22Rv1 (cell line): ENCODE data around the gene LYPD6B.

Source experiments
- H3K27ac ChIP-seq: fragments of 450-650 bp; 2 replicates; pipeline ENCODE4 v1.5.1; 2017
- CTCF ChIP-seq: fragments of 450-650 bp; IDR thresholded peaks from 2 replicates; pipeline ENCODE4 v1.5.1; 2017; ENCODE audit warnings: mild to moderate bottlenecking
- ZFX ChIP-seq: fragments of 450-650 bp; IDR thresholded peaks from 2 replicates; pipeline ENCODE4 v1.6.1; 2017; ENCODE audit warnings: antibody characterized with exemption, borderline replicate concordance

LYPD6B gene, protein sequence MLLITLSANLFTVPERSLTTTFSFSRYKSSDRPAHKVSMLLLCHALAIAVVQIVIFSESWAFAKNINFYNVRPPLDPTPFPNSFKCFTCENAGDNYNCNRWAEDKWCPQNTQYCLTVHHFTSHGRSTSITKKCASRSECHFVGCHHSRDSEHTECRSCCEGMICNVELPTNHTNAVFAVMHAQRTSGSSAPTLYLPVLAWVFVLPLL

GRCh38 chr2:149038442-149039212 lies at the start of gene LYPD6B:
LYPD6B (plus strand) TSS chr2:149038699; CDS start chr2:149130949, 92,250 bp downstream.
- peak; percentile 21 for TF ChIP-seq CTCF
- TF ChIP-seq ZFX: no peak
- H3K27ac ChIP-seq: no peak within 1 kb of the TSS

DNA sequence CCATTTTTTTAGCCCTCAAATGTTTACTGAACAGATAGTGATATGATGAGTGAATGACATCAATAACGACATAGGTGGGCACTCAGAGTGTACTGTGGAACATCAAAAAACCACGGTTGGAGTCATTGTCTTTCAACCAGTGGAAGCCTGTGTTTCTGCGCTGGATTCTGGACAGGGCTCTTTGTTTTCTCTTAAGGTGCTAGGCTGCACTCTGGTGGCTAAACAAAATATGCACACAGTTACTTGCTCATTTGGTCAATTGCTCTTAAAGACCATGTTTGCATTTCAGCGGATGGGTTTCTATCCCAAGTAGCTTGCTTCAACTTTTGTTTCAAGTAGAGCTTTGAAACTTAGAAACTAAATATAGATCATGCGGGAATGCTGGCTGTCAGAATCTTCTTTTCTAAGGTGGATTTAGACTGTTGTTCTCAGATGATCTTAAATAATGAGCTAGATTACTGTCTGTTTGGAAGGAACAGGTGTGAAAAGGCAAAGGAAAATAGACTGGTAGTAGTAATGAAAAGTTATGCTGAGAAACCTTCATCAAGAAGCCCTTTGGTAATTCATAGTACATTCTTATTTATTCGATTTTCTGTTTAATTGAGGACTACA lies 48.5 kb upstream of the LYPD6B start:
- H3K27ac ChIP-seq: no peak overlapping the region
- TF ChIP-seq ZFX: no peak
- peak; percentile 63 for TF ChIP-seq CTCF

DNA sequence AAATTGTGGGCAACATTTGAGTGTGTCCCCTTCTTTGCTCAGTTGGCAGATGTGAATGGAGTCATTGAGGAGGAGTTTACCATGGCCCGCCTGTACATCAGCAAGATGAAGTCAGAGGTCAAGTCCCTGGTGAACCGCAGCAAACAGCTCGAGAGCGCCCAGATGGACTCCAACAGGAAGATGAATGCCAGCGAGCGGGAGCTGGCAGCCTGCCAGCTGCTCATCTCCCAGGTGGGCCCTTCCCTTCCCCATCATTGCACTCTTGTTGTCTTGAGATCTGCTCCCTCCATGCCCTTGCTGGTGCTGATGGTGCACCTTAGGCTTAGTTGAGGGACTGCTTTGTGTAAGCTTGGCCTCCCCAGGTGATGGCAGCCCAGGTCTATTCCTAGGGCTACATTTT lies 47.5 kb upstream of the LYPD6B start:
- H3K27ac ChIP-seq: no peak overlapping the region
- TF ChIP-seq ZFX: no peak
- no peak for TF ChIP-seq CTCF

DNA sequence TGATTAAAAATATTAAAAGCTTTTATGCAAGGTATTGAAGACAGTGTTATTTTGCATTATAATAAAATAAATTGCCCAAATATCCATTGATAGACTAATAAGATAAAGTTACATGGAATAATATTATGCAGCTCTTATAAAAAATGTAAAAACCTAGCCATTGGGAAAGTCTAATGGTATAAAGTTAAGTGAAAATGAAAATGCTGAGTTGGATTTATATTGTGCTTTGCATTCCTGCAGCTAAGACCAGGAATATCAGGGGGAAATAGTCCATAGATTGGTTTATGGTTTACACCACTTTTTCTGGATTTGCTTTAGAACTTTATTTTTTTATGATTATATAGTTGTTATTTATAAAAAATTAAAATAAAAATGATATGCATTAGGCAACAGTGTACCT lies 46.1 kb upstream of the LYPD6B start:
- no peak for TF ChIP-seq CTCF
- no peak for TF ChIP-seq ZFX

DNA sequence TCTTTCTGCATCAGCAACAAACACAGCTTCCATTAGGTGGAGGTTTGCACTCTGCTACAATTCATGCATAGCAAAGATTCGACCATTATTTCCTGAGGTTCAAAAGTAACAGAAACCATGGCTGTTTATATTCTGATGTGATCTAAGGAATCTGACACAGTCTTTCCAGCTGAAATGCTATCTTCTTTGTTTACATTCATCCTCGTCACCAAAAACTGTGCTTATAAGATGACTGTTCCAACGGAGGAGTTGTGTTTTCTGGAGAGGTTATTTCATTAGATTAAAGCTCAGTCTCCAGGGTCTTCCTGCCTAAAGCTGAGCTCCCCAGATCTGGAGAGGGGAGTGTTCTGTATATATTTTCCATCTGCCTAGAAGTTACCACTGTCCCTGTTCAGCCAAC lies 45.1 kb upstream of the LYPD6B start:
- H3K27ac ChIP-seq: no peak overlapping the region
- no peak for TF ChIP-seq CTCF
- no peak for TF ChIP-seq ZFX

More for the DNA sequence above, 46.1 kb upstream of the LYPD6B start:
- H3K27ac ChIP-seq: no peak overlapping the region

- TF ChIP-seq ZFX (no peak), CTCF (no peak)
- no peak overlapping the region for H3K27ac ChIP-seq
Observed at GRCh38 chr2:148994341-148994740, 44.2 kb upstream of the LYPD6B start.

DNA sequence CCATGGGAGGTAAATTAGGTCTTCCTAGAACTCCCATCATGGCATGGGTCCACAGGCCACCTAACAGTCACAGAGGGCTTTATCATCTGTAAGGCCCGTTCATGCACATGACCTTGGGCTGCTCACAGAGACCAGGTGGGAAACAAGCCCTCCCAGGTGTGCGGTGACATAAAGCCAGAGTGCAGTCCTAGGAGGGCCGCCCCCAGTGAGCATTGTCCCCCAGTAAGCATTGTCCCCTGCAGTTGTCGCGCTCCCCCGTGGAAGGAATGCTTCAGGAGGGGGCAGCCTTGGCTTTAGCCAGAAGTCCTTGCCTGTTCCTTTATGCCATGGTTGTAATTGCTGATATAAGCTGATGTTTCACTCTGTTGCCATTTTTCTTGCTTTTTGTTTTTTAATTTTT lies 41.7 kb upstream of the LYPD6B start:
- TF ChIP-seq ZFX (no peak), CTCF (no peak)
- no peak overlapping the region for H3K27ac ChIP-seq
